ENCODE data around the gene ACTL7B. TPM values are rescaled to one million over a fixed set of nuclear protein-coding genes. Genes with fewer than 3 reads are reported as not detected.

Gene ACTL7B
- total RNA-seq, 2 experiments from 2014 or later, result 0.08 to 0.25 TPM

DNA sequence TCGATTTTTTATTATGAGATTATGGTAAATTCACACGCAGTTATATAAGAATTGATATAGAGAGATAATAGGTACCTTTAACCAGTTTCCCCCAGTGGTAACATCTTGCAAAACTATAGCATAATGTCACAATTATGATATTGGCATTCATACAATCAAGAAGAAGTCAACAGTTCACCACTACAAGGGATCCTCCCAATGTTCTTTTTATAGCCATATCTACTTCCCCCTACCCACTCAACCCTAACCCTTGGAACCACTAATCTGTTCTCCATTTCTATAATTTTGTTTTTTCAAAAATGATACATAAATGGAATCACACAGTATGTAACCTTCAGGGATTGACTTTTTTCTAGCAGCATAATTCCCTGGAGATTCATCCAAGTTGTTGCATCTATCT is 9.8 kb downstream of the ACTL7B start:
- H3K9me3 Mint-ChIP-seq, result no peaks in the 10 kb centered on the region
- no peaks in the 10 kb centered on the region for H3K36me3 Mint-ChIP-seq (ENCODE audit: low read depth)
- H3K27me3 Mint-ChIP-seq, result no peaks in the 10 kb centered on the region
- DNase-seq, result no peak
- H3K4me1 ChIP-seq (ENCODE audit: insufficient read depth, low read length), result peaks cover 5% of the 10 kb centered on the region
- no peak overlapping the region for H3K4me3 ChIP-seq (ENCODE audit: low read length)
- no peaks in the 10 kb centered on the region for H3K9me3 ChIP-seq (ENCODE audit: control insufficient read depth in 1 of 2, insufficient read depth in 1 of 2, low read length in 2 of 2)
- no peaks in the 10 kb centered on the region for H3K27me3 ChIP-seq (ENCODE audit: control insufficient read depth in 1 of 2, insufficient read depth in 2 of 2, low read length in 2 of 2)
- ChIA-PET CTCF (no interaction called here), POLR2A (no interaction called here)
- H3K4me1 Mint-ChIP-seq (ENCODE audit: low read depth), result peaks cover 13% of the 10 kb centered on the region
- H3K36me3 ChIP-seq (ENCODE audit: insufficient read depth, low read length), result no peaks in the 10 kb centered on the region
- no peak for ATAC-seq (ENCODE audit: poor library complexity)
- H3K4me3 Mint-ChIP-seq, result no peak overlapping the region
- H3K27ac Mint-ChIP-seq, result no peak overlapping the region
- TF ChIP-seq, protein P1, sequence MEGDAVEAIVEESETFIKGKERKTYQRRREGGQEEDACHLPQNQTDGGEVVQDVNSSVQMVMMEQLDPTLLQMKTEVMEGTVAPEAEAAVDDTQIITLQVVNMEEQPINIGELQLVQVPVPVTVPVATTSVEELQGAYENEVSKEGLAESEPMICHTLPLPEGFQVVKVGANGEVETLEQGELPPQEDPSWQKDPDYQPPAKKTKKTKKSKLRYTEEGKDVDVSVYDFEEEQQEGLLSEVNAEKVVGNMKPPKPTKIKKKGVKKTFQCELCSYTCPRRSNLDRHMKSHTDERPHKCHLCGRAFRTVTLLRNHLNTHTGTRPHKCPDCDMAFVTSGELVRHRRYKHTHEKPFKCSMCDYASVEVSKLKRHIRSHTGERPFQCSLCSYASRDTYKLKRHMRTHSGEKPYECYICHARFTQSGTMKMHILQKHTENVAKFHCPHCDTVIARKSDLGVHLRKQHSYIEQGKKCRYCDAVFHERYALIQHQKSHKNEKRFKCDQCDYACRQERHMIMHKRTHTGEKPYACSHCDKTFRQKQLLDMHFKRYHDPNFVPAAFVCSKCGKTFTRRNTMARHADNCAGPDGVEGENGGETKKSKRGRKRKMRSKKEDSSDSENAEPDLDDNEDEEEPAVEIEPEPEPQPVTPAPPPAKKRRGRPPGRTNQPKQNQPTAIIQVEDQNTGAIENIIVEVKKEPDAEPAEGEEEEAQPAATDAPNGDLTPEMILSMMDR (IDR thresholded peaks at IDR 0.05), result no peak
- intact Hi-C loops (cut with DNase I, micrococcal nuclease), result no loop called here
- H3K27ac ChIP-seq (ENCODE audit: low read depth in 1 of 2, low read length in 2 of 2), result no peak overlapping the region

DNA sequence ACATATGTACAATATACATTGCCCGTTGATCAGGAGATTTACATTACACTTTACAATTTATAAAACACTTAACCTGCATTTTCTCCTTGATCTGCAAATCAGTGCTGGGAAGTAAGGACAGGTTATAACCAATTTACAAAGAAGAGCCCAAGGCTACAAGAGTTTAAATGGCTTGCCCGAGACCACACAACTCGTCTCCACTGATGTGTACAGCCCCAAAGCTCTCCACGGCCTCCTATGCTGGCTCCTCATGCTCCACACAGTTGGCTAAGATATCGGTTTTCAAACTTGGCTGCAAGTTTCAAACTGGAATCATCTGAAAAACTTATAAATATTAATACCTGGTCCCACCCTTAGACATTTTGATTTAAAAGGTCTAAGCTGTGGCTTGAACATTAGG is 10.3 kb downstream of the ACTL7B start:
- H3K9me3 ChIP-seq (ENCODE audit: control insufficient read depth in 1 of 2, insufficient read depth in 1 of 2, low read length in 2 of 2), result no peaks in the 10 kb centered on the region
- ChIA-PET POLR2A (no interaction called here), CTCF (no interaction called here)
- no peak overlapping the region for H3K27ac ChIP-seq (ENCODE audit: low read depth in 1 of 2, low read length in 2 of 2)
- Mint-ChIP-seq H3K4me1 (ENCODE audit: low read depth) (peaks cover 13% of the 10 kb centered on the region), H3K27me3 (no peaks in the 10 kb centered on the region), H3K36me3 (ENCODE audit: low read depth) (no peaks in the 10 kb centered on the region), H3K9me3 (no peaks in the 10 kb centered on the region), H3K4me3 (no peak overlapping the region), H3K27ac (no peak overlapping the region)
- ATAC-seq (ENCODE audit: poor library complexity) (no peak), DNase-seq (no peak)
- H3K27me3 ChIP-seq (ENCODE audit: control insufficient read depth in 1 of 2, insufficient read depth in 2 of 2, low read length in 2 of 2), result no peaks in the 10 kb centered on the region
- no peaks in the 10 kb centered on the region for H3K36me3 ChIP-seq (ENCODE audit: insufficient read depth, low read length)
- intact Hi-C loops (cut with DNase I, micrococcal nuclease), result no loop called here
- TF ChIP-seq, protein P1 (IDR thresholded peaks at IDR 0.05), result no peak
- H3K4me3 ChIP-seq (ENCODE audit: low read length), result no peak overlapping the region
- peaks cover 5% of the 10 kb centered on the region for H3K4me1 ChIP-seq (ENCODE audit: insufficient read depth, low read length)

DNA sequence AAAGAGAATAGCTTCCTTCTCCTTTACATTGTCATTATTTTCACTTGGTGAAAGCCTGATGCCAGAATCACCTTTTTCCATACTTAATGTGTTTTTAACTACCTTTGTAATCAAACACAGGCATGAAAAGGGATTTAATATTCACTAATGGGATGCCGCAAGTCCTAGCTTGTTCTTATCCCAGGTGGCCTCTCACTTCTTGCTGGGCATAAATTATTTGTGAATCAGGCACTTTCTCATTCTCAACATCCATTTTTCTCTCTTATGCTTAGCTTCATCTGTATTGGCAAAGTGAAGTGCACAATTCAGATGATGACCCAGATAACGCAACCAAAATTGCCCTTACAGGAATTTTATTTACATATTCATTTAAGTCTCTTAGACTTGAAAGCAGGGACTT is 10.9 kb downstream of the ACTL7B start:
- Histone ChIP-seq H3K4me1 (ENCODE audit: insufficient read depth, low read length) (peaks cover 5% of the 10 kb centered on the region), H3K36me3 (ENCODE audit: insufficient read depth, low read length) (no peaks in the 10 kb centered on the region), H3K27me3 (ENCODE audit: control insufficient read depth in 1 of 2, insufficient read depth in 2 of 2, low read length in 2 of 2) (no peaks in the 10 kb centered on the region), H3K9me3 (ENCODE audit: control insufficient read depth in 1 of 2, insufficient read depth in 1 of 2, low read length in 2 of 2) (no peaks in the 10 kb centered on the region), H3K4me3 (ENCODE audit: low read length) (no peak overlapping the region), H3K27ac (ENCODE audit: low read depth in 1 of 2, low read length in 2 of 2) (no peak overlapping the region)
- Mint-ChIP-seq H3K4me3 (no peak overlapping the region), H3K4me1 (ENCODE audit: low read depth) (peaks cover 13% of the 10 kb centered on the region), H3K27me3 (no peaks in the 10 kb centered on the region), H3K9me3 (no peaks in the 10 kb centered on the region), H3K27ac (no peak overlapping the region), H3K36me3 (ENCODE audit: low read depth) (no peaks in the 10 kb centered on the region)
- POLR2A ChIA-PET, result no interaction called here
- intact Hi-C loops (cut with DNase I, micrococcal nuclease), result no loop called here
- ATAC-seq (ENCODE audit: poor library complexity) (no peak), DNase-seq (no peak)
- CTCF ChIA-PET, result no interaction called here
- TF ChIP-seq, protein P1 (IDR thresholded peaks at IDR 0.05), result no peak
